WERI-Rb-1 (cell line): ENCODE data around the gene PLA2G2D.
"Not testable (repeated sequence)": the region's sequence is repeated elsewhere in the genome, so short reads cannot be mapped to it uniquely, and the experiment has no call there.

Experiments used
- DNase-seq: peaks from one replicate; pipeline ENCODE4 v3.0.0-alpha.2; 2020
- H3K27ac ChIP-seq: fragments of 250-450 bp; sonication (Bioruptor Pico); 2 replicates; pipeline ENCODE4 v1.5.1; 2020; ENCODE audit warnings: mild to moderate bottlenecking, moderate library complexity
- H3K27me3 ChIP-seq: fragments of 250-450 bp; sonication (Bioruptor Pico); 2 replicates; pipeline ENCODE4 v1.5.1; 2021; ENCODE audit warnings: mild to moderate bottlenecking, low read depth, moderate library complexity; ENCODE audit not compliant: insufficient read depth, severe bottlenecking
- H3K36me3 ChIP-seq: fragments of 250-450 bp; sonication (Bioruptor Pico); 2 replicates; pipeline ENCODE4 v1.5.1; 2020; ENCODE audit warnings: mild to moderate bottlenecking, moderate library complexity
- H3K4me3 ChIP-seq: 2 replicates; pipeline ENCODE4 v1.5.1; 2011; ENCODE audit warnings: low read depth, mild to moderate bottlenecking, control low read depth, low read length
- H3K9me3 ChIP-seq: fragments of 250-450 bp; sonication (Bioruptor Pico); 2 replicates; pipeline ENCODE4 v1.5.1; 2021; ENCODE audit warnings: mild to moderate bottlenecking, moderate library complexity; ENCODE audit not compliant: severe bottlenecking
- TF ChIP-seq, protein P1 (sequence below): IDR thresholded peaks from 2 replicates; pipeline ENCODE4 v1.5.1; 2011; ENCODE audit warnings: low read depth, mild to moderate bottlenecking, control low read depth, inconsistent platforms, low read length

PLA2G2D gene

DNA sequence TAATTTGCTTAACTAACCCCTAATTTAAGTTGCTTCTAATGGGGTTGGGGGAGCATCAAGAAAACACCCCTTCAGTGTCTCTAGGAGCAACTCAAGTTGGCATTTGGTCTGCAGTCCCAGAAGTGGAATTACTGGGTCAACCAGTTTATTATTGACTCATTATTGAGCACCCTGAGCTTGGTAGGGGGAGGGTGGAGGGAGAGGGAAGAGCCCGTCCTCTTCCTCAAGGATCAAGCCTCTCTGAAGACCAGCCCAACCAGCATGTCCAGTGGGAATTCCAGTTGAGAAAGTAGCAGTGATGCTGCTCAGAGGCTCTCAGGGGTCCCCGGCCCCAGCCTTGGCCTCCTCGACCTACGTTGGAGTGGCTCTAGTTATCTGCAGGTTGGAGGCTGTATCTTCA, 17.7 kb upstream of the PLA2G2D start:
- TF ChIP-seq, protein P1, sequence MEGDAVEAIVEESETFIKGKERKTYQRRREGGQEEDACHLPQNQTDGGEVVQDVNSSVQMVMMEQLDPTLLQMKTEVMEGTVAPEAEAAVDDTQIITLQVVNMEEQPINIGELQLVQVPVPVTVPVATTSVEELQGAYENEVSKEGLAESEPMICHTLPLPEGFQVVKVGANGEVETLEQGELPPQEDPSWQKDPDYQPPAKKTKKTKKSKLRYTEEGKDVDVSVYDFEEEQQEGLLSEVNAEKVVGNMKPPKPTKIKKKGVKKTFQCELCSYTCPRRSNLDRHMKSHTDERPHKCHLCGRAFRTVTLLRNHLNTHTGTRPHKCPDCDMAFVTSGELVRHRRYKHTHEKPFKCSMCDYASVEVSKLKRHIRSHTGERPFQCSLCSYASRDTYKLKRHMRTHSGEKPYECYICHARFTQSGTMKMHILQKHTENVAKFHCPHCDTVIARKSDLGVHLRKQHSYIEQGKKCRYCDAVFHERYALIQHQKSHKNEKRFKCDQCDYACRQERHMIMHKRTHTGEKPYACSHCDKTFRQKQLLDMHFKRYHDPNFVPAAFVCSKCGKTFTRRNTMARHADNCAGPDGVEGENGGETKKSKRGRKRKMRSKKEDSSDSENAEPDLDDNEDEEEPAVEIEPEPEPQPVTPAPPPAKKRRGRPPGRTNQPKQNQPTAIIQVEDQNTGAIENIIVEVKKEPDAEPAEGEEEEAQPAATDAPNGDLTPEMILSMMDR = no peak
- no peak for DNase-seq
- H3K4me3 ChIP-seq = no peak overlapping the region
- H3K36me3 ChIP-seq = no peaks in the 10 kb centered on the region
- H3K27me3 ChIP-seq = no peaks in the 10 kb centered on the region
- H3K27ac ChIP-seq = no peak overlapping the region
- no peaks in the 10 kb centered on the region for H3K9me3 ChIP-seq

DNA sequence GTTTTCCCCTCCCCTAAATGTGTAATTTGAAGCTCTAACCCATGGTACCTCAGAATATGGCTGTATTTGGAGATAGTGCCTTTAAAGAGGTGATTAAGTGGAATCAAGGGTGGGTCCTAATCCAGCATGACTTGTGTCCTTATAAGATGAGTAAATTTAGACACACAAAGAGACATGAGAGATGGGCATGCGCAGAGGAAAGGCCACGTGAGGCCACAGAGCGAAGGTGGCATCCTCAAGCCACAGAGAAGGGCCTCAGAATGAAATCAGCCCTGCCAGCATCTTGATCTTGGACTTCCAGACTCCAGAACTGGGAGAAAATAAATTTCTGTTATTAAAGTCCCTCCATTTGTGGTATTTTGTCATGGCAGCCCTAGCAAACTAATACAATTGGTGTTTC, 16.9 kb upstream of the PLA2G2D start:
- no peak overlapping the region for H3K4me3 ChIP-seq

DNA sequence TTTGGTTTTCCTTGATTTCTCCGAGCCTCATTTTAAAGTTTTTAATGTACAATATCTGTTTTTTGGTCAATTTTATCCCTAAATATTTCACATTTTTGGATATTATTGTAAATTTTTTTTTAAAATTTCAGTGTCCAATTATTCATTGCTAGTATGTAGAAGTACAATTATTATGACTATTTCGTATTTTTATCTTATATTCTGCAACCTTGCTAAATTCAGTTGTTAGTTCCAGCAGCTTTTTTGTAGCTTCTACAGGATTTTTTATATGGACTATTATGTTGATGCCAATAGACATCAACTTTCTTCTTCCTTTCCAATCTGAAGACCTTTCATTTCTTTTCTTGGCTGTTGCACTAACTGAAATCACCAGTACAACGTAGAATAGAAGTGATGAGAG, 15.7 kb upstream of the PLA2G2D start:
- H3K4me3 ChIP-seq = no peak overlapping the region
- H3K36me3 ChIP-seq = no peaks in the 10 kb centered on the region
- no peaks in the 10 kb centered on the region for H3K9me3 ChIP-seq
- no peak for DNase-seq
- H3K27ac ChIP-seq = no peak overlapping the region
- TF ChIP-seq, protein P1 = no peak
- H3K27me3 ChIP-seq = no peaks in the 10 kb centered on the region

More for the DNA sequence above, 16.9 kb upstream of the PLA2G2D start:
- no peak for DNase-seq
- TF ChIP-seq, protein P1 = no peak
- Histone ChIP-seq H3K27ac (no peak overlapping the region), H3K9me3 (no peaks in the 10 kb centered on the region), H3K36me3 (no peaks in the 10 kb centered on the region), H3K27me3 (no peaks in the 10 kb centered on the region)

DNA sequence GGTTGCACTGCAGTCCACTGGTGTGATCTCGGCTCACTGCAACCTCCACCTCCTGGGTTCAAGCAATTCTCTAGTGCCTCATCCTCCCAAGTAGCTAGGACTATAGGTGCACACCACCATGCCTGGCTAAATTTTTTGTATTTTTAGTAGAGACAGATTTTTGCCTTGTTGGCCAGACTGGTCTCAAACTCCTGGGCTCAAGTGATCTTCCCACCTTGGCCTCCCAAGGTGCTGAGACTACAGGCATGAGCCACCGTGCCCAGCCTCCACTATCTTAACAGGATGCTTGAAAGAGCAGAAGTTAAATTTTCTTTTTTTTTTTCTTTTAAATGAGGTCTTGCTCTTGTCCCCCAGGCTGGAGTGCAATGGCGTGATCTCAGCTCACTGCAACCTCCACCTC, 11.2 kb upstream of the PLA2G2D start:
- not testable (repeated sequence) for DNase-seq, H3K27ac ChIP-seq, H3K4me3 ChIP-seq, H3K9me3 ChIP-seq, H3K36me3 ChIP-seq, H3K27me3 ChIP-seq

DNA sequence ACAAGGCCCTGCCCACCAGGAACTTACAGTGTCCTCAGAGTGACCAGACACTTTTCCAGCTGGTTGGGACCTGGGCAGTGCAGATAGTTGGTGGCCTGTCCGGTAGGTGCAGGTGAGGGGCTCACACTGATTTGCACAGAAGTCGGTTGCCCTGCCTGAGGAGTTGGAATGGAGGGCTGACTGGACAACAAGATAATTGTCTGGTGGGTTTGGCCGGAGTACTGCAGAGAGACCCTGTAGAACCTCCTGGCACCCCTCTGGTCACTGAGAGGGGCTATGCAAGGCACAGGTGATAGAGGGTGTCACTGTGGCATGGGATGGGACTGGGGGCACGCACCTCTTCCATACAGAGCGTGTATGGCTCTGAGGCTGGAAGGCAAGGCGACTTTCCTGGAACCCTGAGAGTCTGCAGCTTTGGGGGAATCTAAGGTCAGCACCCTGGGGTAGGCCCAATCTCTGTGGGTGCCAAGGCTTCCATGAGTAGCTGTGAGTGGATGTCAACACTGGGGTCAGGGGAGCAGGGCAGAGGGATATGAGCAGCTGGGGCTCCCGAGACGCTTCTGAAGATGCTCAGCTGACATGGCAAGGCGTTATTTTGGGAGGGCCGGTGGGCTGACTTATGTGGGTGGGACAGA, 7.6 kb upstream of the PLA2G2D start:
- no peak for DNase-seq
- H3K9me3 ChIP-seq = peaks cover 4% of the 10 kb centered on the region
- H3K27ac ChIP-seq = no peak overlapping the region
- no peak overlapping the region for H3K4me3 ChIP-seq
- TF ChIP-seq, protein P1 = no peak
- no peaks in the 10 kb centered on the region for H3K27me3 ChIP-seq
- H3K36me3 ChIP-seq = no peaks in the 10 kb centered on the region

DNA sequence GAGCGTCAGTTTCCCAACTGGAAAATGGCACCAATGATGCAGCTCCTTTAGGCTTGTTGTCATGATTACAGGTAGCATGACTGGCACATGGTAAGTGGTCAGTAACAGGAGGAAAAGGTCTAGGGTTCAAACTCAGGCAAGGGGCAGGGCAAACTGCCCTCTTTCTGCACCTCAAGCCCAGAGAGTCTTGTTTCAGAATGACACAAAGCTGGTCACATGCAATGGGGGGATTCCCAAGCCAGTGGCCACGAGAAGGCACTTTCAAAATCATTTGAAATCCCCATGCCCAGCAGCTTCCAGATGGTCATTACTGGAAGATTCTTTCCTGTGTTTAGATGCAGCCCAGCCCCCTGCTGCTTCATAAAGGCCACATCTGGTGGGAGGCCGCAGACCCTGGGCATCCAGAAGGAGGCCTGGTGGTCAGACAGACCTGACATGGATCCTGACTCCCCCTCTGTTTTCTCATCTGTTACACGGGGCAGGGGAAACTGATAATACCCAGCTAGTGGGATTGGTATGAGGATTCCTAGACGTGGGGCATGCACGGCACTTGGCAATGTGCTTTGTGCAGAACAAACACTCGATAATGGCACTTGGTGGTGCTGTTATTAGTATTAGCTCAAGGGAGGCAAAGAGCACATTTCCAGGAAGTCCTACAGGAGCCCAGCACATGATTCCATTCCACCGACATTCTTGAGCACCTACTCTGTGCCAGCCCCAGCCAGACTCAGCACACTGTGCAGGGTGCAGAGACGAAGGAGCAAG, 6.9 kb upstream of the PLA2G2D start:
- no peak overlapping the region for H3K27ac ChIP-seq
- DNase-seq = no peak
- no peaks in the 10 kb centered on the region for H3K36me3 ChIP-seq
- H3K4me3 ChIP-seq = no peak overlapping the region
- no peaks in the 10 kb centered on the region for H3K27me3 ChIP-seq
- TF ChIP-seq, protein P1 = no peak
- H3K9me3 ChIP-seq = peaks cover 4% of the 10 kb centered on the region
